ENCODE measurements around the gene ADAMTSL5. TPM values are rescaled to one million over a fixed set of nuclear protein-coding genes. Genes with fewer than 3 reads are reported as not detected.

The ADAMTSL5 gene
- total and polyA plus RNA-seq, 7 donors, result 0.71 to 5.8 (median 1.7) TPM; not detected in 1

DNA sequence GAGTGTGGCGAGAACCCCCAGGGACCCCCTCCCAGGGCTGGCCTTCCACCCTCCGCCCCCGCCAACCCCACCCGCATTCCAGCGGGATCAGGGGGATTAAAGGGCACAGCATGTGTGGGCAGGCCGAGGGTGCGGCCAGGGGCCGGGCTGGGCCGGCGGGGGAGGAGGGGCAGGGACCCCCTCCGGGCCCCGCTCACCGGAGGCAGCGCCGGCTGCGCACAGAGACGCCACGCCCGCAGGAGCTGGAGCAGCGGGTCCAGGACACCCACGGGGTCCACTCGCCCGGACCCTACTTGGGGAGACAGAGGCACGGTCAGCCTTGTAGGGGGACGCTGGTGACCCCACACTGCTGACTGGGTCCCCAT is 2.4 kb downstream of the ADAMTSL5 start:
- Histone ChIP-seq H3K4me1 (peaks cover 0 to 33% (median 28%) of the 10 kb centered on the region in 4 donors), H3K4me3 (no peak overlapping the region), H3K27me3 (peaks cover 0 to 36% (median 30%) of the 10 kb centered on the region in 3 donors), H3K27ac (peak overlapping the region in 1 of 4 donors; percentile 9), H3K36me3 (no peaks in the 10 kb centered on the region), H3K9me3 (peaks cover 0 to 4% (median 0%) of the 10 kb centered on the region in 4 donors)
- DNase-seq, result no peak
- 12 to 43% methylated on average over 25 of the region's 25 CpGs for WGBS, 2 donors
- TF ChIP-seq POLR2AphosphoS5 (IDR thresholded peaks at IDR 0.05) (no peak), POLR2A (IDR thresholded peaks at IDR 0.05) (no peak), EP300 (IDR thresholded peaks at IDR 0.05) (no peak)
- TF ChIP-seq, protein P1, sequence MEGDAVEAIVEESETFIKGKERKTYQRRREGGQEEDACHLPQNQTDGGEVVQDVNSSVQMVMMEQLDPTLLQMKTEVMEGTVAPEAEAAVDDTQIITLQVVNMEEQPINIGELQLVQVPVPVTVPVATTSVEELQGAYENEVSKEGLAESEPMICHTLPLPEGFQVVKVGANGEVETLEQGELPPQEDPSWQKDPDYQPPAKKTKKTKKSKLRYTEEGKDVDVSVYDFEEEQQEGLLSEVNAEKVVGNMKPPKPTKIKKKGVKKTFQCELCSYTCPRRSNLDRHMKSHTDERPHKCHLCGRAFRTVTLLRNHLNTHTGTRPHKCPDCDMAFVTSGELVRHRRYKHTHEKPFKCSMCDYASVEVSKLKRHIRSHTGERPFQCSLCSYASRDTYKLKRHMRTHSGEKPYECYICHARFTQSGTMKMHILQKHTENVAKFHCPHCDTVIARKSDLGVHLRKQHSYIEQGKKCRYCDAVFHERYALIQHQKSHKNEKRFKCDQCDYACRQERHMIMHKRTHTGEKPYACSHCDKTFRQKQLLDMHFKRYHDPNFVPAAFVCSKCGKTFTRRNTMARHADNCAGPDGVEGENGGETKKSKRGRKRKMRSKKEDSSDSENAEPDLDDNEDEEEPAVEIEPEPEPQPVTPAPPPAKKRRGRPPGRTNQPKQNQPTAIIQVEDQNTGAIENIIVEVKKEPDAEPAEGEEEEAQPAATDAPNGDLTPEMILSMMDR (IDR thresholded peaks at IDR 0.05), result no peak
- intact Hi-C loops (cut with DNase I), result no loop called here

DNA sequence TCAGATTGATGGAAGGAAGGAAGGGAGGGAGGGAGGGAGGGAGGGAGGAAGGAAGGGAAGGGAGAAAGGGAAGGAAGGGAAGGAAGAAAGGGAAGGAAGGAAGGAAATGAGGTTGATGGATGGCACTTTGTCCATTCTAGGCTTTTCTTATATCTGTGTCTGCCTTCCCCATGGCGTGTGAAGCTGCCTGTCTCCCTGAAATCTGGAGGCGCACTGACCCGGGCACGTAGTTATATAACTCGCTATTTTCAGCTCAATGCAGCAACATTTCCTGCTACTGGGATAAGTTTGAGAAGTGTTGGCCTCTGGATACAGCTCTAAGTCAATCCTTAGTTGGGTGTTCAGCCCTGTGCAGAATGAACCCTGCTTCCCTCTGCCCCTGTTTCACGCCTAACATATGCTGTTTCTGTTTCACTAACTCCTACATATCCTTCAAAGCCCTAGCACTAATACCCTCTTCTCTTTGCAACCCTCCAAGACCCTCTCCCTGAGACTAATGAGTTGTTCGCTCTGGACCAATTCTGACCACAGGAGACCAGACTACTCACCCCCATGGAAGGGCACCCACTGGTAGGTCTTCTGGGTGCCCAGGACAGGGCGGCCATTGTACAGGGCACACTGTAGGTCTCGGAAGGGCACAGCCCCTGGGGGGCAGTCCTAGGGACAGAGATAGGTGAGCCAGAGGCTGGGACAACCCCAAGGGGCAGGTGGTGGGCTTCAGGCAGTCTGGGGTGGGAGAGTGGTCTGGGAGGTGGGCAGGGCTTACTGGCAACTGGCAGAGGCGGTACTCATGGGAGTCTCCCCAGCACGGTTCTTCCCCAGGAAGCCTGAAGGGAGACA is 3.0 kb downstream of the ADAMTSL5 start:
- Histone ChIP-seq H3K27ac (peak overlapping the region in 1 of 4 donors; percentile 9), H3K4me1 (peaks cover 0 to 33% (median 28%) of the 10 kb centered on the region in 4 donors), H3K4me3 (no peak overlapping the region), H3K27me3 (peaks cover 0 to 36% (median 30%) of the 10 kb centered on the region in 3 donors), H3K9me3 (peaks cover 0 to 4% (median 0%) of the 10 kb centered on the region in 4 donors), H3K36me3 (no peaks in the 10 kb centered on the region)
- 49 to 56% methylated on average over 11 of the region's 11 CpGs for WGBS, 2 donors
- intact Hi-C loops (cut with DNase I), result loop anchor here (5.0 kb wide), 1 partner anchor 63 kb away; no protein-coding TSS in a partner anchor
- TF ChIP-seq, protein P1 (IDR thresholded peaks at IDR 0.05), result no peak
- TF ChIP-seq POLR2A (IDR thresholded peaks at IDR 0.05) (no peak), EP300 (IDR thresholded peaks at IDR 0.05) (no peak), POLR2AphosphoS5 (IDR thresholded peaks at IDR 0.05) (no peak)
- DNase-seq, result no peak

DNA sequence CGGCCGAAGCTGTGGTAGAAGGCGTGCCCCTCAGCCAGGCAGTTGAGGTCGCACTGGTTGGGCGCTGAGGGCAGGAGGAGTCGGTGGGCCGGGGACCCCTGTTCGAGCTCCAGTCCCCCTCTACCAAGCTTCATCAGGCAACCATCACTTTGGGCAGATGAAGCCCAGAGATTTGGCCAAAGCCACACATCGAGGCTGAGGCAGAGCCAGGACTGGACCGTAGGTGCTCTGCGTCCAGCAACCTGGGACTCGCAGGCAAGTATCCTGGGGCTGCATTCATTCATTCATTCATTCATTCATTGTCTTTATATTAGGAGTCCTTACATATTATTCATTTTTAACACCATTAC is 4.3 kb downstream of the ADAMTSL5 start:
- Histone ChIP-seq H3K4me1 (peaks cover 0 to 34% (median 27%) of the 10 kb centered on the region in 4 donors), H3K9me3 (peaks cover 0 to 4% (median 0%) of the 10 kb centered on the region in 4 donors), H3K27ac (peak overlapping the region; percentile 70 to 89 (median 82)), H3K4me3 (peak overlapping the region in 3 of 4 donors; percentile 36 to 47 (median 44)), H3K36me3 (no peaks in the 10 kb centered on the region), H3K27me3 (peaks cover 2 to 36% (median 31%) of the 10 kb centered on the region in 3 donors)
- no peak for DNase-seq
- 36 to 43% methylated on average over 12 of the region's 12 CpGs for WGBS, 2 donors
- TF ChIP-seq POLR2AphosphoS5 (IDR thresholded peaks at IDR 0.05) (no peak), POLR2A (IDR thresholded peaks at IDR 0.05) (no peak), EP300 (IDR thresholded peaks at IDR 0.05) (no peak)
- TF ChIP-seq, protein P1 (IDR thresholded peaks at IDR 0.05), result no peak
- intact Hi-C loops (cut with DNase I), result loop anchor here (5.0 kb wide), 1 partner anchor 61 kb away; no protein-coding TSS in a partner anchor

DNA sequence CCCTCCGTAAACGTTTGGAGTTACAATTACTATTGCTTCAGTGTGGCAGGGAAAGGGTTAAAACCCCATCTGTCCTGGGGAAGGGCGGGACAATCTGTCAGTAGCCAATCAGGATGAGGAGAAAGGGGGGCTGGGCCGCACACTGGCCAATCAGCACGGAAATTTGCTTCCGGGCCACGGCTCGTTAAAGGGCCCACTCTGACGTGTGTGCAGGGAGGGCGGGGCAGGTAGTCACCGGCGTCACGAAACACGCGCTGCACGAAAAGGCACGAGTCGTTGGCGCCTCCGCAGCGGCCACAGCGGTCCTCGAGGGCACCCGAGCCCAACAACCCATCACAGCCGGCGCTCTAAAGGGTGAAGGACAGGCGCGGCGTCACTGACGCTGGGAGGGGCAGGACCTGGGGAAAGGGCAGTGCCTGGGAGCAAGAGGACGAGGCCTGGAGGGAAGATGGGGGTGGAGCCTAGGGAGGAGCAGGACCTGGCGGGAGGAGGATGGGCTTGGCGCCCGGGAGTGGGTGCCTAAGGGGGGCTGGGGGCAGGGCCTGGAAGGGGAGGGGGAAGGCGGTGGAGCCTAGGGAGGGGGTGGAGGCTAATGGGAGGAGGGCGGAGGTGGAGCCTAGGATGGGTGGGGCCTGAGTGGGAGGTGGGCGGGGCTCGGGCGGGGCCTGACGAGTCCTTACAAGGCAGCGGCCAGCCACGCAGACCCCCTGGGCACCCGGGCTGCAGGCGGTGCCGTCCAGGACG is 4.9 kb downstream of the ADAMTSL5 start:
- TF ChIP-seq, protein P1 (IDR thresholded peaks at IDR 0.05), result no peak
- TF ChIP-seq EP300 (IDR thresholded peaks at IDR 0.05) (peak in 1 of 4 donors; percentile 76), POLR2AphosphoS5 (IDR thresholded peaks at IDR 0.05) (peak in 2 of 4 donors; percentile 41 to 66)
- intact Hi-C loops (cut with DNase I), result loop anchor here (5.0 kb wide), 1 partner anchor 61 kb away; no protein-coding TSS in a partner anchor
- H3K9me3 ChIP-seq, result peaks cover 0 to 4% (median 0%) of the 10 kb centered on the region in 4 donors
- peak overlapping the region; percentile 70 to 89 (median 82) for H3K27ac ChIP-seq
- DNase-seq, result peak; percentile 97
- peaks cover 8 to 36% (median 33%) of the 10 kb centered on the region in 3 donors for H3K27me3 ChIP-seq
- WGBS, 2 donors, result 2 to 3% methylated on average over 46 of the region's 46 CpGs
- H3K4me3 ChIP-seq, result peak overlapping the region; percentile 20 to 47 (median 40)
- H3K36me3 ChIP-seq, result no peaks in the 10 kb centered on the region
- peaks cover 0 to 35% (median 27%) of the 10 kb centered on the region in 4 donors for H3K4me1 ChIP-seq

Measured in sigmoid colon (tissue), 7 donors.